Measurements from ENCODE around the gene PLPP3.

- TF ChIP-seq, protein P1, sequence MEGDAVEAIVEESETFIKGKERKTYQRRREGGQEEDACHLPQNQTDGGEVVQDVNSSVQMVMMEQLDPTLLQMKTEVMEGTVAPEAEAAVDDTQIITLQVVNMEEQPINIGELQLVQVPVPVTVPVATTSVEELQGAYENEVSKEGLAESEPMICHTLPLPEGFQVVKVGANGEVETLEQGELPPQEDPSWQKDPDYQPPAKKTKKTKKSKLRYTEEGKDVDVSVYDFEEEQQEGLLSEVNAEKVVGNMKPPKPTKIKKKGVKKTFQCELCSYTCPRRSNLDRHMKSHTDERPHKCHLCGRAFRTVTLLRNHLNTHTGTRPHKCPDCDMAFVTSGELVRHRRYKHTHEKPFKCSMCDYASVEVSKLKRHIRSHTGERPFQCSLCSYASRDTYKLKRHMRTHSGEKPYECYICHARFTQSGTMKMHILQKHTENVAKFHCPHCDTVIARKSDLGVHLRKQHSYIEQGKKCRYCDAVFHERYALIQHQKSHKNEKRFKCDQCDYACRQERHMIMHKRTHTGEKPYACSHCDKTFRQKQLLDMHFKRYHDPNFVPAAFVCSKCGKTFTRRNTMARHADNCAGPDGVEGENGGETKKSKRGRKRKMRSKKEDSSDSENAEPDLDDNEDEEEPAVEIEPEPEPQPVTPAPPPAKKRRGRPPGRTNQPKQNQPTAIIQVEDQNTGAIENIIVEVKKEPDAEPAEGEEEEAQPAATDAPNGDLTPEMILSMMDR (IDR thresholded peaks at IDR 0.05), result no peak
- no peak for TF ChIP-seq ZFX (IDR thresholded peaks at IDR 0.05; ENCODE audit: borderline replicate concordance)
Measured at GRCh38 chr1:56496821-56497772, 82.3 kb downstream of the PLPP3 start.

Measured in 22Rv1 (cell line).